ENCODE data around the gene RALGAPA1.

GRCh38 chr14:35573911-35574310, 235.2 kb downstream of the RALGAPA1 start:
- no peak for TF ChIP-seq CTCF (IDR thresholded peaks at IDR 0.05; ENCODE audit: low read depth, low read length, poor library complexity, severe bottlenecking)
- TF ChIP-seq EZH2phosphoT487 (IDR thresholded peaks at IDR 0.05; ENCODE audit: borderline replicate concordance, low read length) = no peak

Measured in DOHH2 (cell line).